Brain microvascular endothelial cell (primary cell): ENCODE measurements around the gene UBE2S.

Source experiments
- DNase-seq: peaks from one replicate; pipeline ENCODE4 v3.0.0-alpha.2; 2020
- H3K27ac ChIP-seq: fragments of 250-450 bp; sonication (Bioruptor Pico); 2 replicates; pipeline ENCODE4 v1.5.1; 2020; ENCODE audit warnings: mild to moderate bottlenecking, moderate library complexity
- H3K27me3 ChIP-seq: fragments of 250-450 bp; sonication (Bioruptor Pico); replicated peaks from 2 replicates; pipeline ENCODE4 v1.5.1; 2020; ENCODE audit warnings: mild to moderate bottlenecking
- H3K36me3 ChIP-seq: fragments of 250-450 bp; sonication (Bioruptor Pico); replicated peaks from 2 replicates; pipeline ENCODE4 v1.5.1; 2020; ENCODE audit warnings: mild to moderate bottlenecking
- H3K4me3 ChIP-seq: 2 replicates; pipeline ENCODE4 v1.5.1; 2011; ENCODE audit warnings: low read depth, mild to moderate bottlenecking, control low read depth, low read length, moderate library complexity
- in situ Hi-C: cut with HindIII; loops from 2 replicates; pipeline ENCODE4 v1.10.0; 2017; ENCODE audit warnings: low sequenced_read_pairs, low pct_ligation_motif_present
- TF ChIP-seq, protein P1 (sequence below): IDR thresholded peaks from 2 replicates; pipeline ENCODE4 v1.5.1; 2011; ENCODE audit warnings: low read depth, mild to moderate bottlenecking, moderate library complexity, low read length, control low read depth, inconsistent platforms; ENCODE audit errors: missing control alignments

UBE2S gene

DNA sequence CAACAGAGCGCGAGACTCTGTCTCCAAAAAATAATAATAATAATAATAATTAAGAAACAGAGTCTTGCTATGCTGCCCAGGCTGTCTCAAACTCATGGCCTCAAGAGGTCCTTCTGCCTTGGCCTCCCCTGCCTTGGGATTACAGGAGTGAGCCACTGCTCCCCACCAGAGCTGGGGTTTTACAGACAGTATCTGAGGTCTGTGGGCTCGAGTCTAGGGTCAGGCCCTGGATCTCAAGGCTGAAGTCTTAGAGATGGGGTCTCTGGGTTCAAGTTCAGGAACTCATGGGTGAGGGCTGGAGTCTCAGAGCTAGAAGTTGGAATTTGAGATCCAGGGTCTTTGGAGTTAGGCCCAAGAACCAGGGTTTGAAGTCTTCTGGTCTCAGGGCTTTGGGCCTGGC lies 40.8 kb downstream of the UBE2S start:
- in situ Hi-C loops: no loop called here
- H3K27ac ChIP-seq: no peak overlapping the region
- TF ChIP-seq, protein P1, sequence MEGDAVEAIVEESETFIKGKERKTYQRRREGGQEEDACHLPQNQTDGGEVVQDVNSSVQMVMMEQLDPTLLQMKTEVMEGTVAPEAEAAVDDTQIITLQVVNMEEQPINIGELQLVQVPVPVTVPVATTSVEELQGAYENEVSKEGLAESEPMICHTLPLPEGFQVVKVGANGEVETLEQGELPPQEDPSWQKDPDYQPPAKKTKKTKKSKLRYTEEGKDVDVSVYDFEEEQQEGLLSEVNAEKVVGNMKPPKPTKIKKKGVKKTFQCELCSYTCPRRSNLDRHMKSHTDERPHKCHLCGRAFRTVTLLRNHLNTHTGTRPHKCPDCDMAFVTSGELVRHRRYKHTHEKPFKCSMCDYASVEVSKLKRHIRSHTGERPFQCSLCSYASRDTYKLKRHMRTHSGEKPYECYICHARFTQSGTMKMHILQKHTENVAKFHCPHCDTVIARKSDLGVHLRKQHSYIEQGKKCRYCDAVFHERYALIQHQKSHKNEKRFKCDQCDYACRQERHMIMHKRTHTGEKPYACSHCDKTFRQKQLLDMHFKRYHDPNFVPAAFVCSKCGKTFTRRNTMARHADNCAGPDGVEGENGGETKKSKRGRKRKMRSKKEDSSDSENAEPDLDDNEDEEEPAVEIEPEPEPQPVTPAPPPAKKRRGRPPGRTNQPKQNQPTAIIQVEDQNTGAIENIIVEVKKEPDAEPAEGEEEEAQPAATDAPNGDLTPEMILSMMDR: no peak
- DNase-seq: no peak
- H3K27me3 ChIP-seq: no peaks in the 10 kb centered on the region
- H3K36me3 ChIP-seq: no peaks in the 10 kb centered on the region
- H3K4me3 ChIP-seq: no peak overlapping the region

DNA sequence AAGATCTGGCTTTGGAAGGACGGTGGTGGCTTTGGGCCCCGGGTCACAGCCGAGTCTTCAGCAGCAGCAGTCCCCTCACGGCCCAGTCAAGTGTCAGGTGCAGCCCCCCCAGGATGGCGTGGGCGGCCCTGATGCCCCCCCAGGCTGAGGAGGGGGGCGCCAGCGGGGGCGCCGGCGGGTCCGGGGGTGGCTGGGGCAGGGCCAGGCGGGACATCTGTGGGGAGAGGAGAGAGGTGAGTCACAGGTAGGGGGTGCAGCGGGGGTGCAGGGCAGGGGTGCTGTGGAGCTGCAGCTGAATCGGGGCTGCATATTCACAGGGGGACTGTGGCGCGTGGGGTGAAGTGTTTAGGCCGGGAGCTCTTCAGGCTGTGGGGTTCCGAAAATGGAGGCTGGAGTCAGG lies 41.6 kb downstream of the UBE2S start:
- Histone ChIP-seq H3K4me3 (no peak overlapping the region), H3K36me3 (no peaks in the 10 kb centered on the region), H3K27me3 (no peaks in the 10 kb centered on the region), H3K27ac (no peak overlapping the region)
- in situ Hi-C loops: no loop called here
- TF ChIP-seq, protein P1: no peak
- no peak for DNase-seq

DNA sequence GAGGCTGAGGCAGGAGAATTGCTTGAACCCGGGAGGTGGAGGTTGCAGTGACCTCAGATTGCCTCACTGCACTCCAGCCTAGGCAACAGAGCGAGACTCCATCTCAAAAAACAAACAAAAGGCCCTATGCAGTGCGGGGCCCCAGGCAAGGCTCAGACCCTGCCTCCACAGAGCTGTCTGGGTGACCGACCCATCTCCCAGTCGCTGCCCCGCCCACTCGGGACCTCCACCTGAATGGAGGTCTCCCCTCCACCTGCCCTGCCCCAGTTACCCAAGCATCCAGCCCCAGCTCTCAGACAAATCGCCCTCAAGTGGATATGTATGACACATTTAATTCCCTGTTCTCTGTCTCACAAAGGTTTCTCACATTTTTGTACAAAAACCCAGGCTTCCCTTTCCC lies 42.3 kb downstream of the UBE2S start:
- H3K27me3 ChIP-seq: no peaks in the 10 kb centered on the region

DNA sequence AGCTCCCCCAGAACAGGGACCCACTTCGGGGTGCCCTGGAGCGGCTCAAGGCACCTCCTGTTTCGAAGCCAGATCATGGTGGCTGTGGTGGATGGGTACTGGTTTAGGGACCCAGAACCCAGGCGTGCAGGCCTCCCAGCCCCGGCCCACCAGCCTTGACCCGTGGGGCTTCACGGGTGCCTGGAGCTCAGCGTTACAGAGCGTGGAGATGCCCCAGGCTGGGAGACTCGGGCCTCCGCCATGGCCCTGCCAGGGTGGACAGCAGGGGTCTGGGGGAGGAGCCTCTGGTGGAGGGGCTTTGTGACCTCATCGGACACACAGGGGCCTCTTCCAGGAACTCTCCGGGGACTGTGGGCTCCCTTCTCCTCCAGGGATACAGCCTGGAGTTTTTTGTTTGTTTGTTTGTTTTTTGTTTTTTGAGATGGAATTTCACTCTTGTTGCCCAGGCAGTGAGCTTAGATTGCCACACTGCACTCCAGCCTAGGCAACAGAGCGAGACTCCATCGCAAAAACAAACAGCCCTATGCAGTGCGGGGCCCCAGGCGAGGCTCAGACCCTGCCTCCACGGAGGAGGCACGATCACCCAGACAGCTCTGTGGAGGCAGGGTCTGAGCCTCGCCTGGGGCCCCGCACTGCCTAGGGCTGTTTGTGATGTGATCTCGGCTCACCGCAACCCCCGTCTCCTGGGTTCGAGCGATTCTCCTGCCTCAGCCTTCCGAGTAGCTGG lies 44.4 kb downstream of the UBE2S start, which contains the start of gene GARIN5B:
Gene GARIN5B (minus strand): TSS at position 271 of the 727 bp plus-strand sequence. CDS start 194 bp downstream, at position 77.
- no peak for DNase-seq
- no peaks in the 10 kb centered on the region for H3K36me3 ChIP-seq
- no peaks in the 10 kb centered on the region for H3K27me3 ChIP-seq
- in situ Hi-C loops: no loop called here
- no peak within 1 kb of the TSS for H3K27ac ChIP-seq
- H3K4me3 ChIP-seq: no peak within 1 kb of the TSS
- TF ChIP-seq, protein P1: no peak

More for the DNA sequence above, 42.3 kb downstream of the UBE2S start:
- H3K27ac ChIP-seq: no peak overlapping the region
- TF ChIP-seq, protein P1: no peak
- H3K36me3 ChIP-seq: no peaks in the 10 kb centered on the region
- H3K4me3 ChIP-seq: no peak overlapping the region
- in situ Hi-C loops: no loop called here
- DNase-seq: no peak

DNA sequence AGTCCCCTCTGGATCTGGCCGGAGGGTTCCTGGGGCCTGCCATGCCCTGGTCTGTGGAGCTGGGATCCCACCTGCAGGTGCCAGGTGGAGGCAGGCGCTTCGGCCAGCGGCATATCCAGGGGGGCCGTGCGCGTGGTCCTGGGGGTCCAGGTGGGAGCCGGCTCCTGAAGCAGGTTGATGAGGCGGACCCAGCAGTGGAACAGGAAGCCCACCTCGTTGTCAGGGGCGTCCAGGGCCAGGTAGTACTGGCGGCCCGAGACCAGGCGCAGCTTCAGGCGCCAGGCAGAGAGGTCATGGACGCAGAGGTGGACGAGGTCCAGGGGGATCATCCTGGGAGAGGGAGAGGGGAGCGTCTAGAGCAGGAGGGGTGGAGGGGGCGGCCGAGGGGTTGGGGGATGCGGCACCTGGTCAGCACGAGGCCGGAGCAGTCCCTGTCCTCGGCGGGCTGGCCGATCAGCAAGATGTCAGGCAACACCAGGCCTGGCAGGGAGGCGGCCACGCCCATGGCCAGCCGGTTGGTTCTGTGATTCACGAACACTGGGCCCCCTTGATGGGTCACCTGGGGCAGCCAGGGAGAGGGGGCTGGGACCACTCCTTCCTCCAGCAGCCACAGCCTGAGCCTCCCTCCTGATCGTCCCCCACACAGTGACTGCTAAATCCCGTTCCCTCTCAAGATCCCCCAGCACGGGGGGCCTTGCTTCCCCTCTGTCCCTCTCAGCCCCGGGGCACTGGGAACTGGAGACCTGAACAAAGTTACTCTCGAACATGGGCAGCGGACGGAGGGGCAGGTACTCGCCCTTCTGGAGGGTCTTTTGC lies 45.2 kb downstream of the UBE2S start:
- in situ Hi-C loops: no loop called here
- no peaks in the 10 kb centered on the region for H3K27me3 ChIP-seq
- H3K4me3 ChIP-seq: no peak overlapping the region

More for the DNA sequence above, 45.2 kb downstream of the UBE2S start:
- TF ChIP-seq, protein P1: no peak
- no peak for DNase-seq
- Histone ChIP-seq H3K27ac (no peak overlapping the region), H3K36me3 (no peaks in the 10 kb centered on the region)
